GM23338 (cell line): ENCODE measurements around the gene SIGLEC15. TPM values are rescaled to one million over a fixed set of nuclear protein-coding genes. Genes with fewer than 3 reads are reported as not detected.

Experiments
- ATAC-seq: fragments of 200-7000 bp; cut with Tn5 transposase; 3 replicates; pipeline ENCODE4 v1.9.1; 2020
- DNase-seq: peaks from one replicate; pipeline ENCODE4 v3.0.0-alpha.2; 2015; ENCODE audit warnings: low spot score
- H2AFZ ChIP-seq: fragments of 200-600 bp; sonication (generic); 2 replicates; pipeline ENCODE4 v1.8.0; 2016; ENCODE audit warnings: antibody characterized with exemption, mild to moderate bottlenecking, moderate library complexity
- H3F3A ChIP-seq: fragments of 200-600 bp; sonication (generic); replicated peaks from 2 replicates; pipeline ENCODE4 v1.8.0; 2017; ENCODE audit warnings: antibody characterized with exemption, mixed run types, low read depth
- H3K27ac ChIP-seq: fragments of 200-600 bp; sonication (generic); 2 replicates; pipeline ENCODE4 v1.6.1; 2016; ENCODE audit warnings: low read depth
- H3K27me3 ChIP-seq: fragments of 200-600 bp; sonication (generic); 2 replicates; pipeline ENCODE4 v1.8.0; 2016; ENCODE audit warnings: mild to moderate bottlenecking, mixed run types, moderate library complexity; ENCODE audit not compliant: insufficient read depth
- H3K36me3 ChIP-seq: fragments of 200-600 bp; sonication (generic); 2 replicates; pipeline ENCODE4 v1.8.0; 2016; ENCODE audit warnings: mild to moderate bottlenecking; ENCODE audit not compliant: insufficient read depth
- H3K4me1 ChIP-seq: fragments of 200-600 bp; sonication (generic); 2 replicates; pipeline ENCODE4 v1.8.0; 2016; ENCODE audit warnings: mild to moderate bottlenecking, moderate library complexity; ENCODE audit not compliant: insufficient read depth
- H3K4me2 ChIP-seq: fragments of 200-600 bp; sonication (generic); 2 replicates; pipeline ENCODE4 v1.7.1; 2017; ENCODE audit warnings: mixed run types
- H3K4me3 ChIP-seq: fragments of 200-600 bp; sonication (generic); 2 replicates; pipeline ENCODE4 v1.6.1; 2016; ENCODE audit warnings: mixed run types
- H3K79me2 ChIP-seq: fragments of 200-600 bp; sonication (generic); replicated peaks from 2 replicates; pipeline ENCODE4 v1.8.0; 2017; ENCODE audit warnings: mild to moderate bottlenecking; ENCODE audit not compliant: insufficient read depth
- H3K9me2 ChIP-seq: fragments of 200-600 bp; sonication (generic); 2 replicates; pipeline ENCODE4 v1.8.0; 2017; ENCODE audit not compliant: insufficient read depth
- H4K20me1 ChIP-seq: fragments of 200-600 bp; sonication (generic); replicated peaks from 2 replicates; pipeline ENCODE4 v1.8.0; 2017; ENCODE audit warnings: mild to moderate bottlenecking; ENCODE audit not compliant: insufficient read depth
- H3K27ac Mint-ChIP-seq: 2 replicates; pipeline ENCODE4 v1.8.0; 2020; ENCODE audit warnings: inconsistent platforms, mild to moderate bottlenecking, moderate library complexity, mixed read lengths
- H3K27me3 Mint-ChIP-seq: 3 replicates; pipeline ENCODE4 v1.8.0; 2022; ENCODE audit warnings: low read depth, mild to moderate bottlenecking, moderate library complexity, mixed read lengths, inconsistent platforms; ENCODE audit not compliant: insufficient read depth, poor library complexity
- H3K36me3 Mint-ChIP-seq: 3 replicates; pipeline ENCODE4 v1.8.0; 2021; ENCODE audit warnings: low read depth, mild to moderate bottlenecking, inconsistent platforms, moderate library complexity, mixed read lengths
- H3K4me1 Mint-ChIP-seq: 3 replicates; pipeline ENCODE4 v1.8.0; 2020; ENCODE audit warnings: mild to moderate bottlenecking, inconsistent platforms, mixed read lengths
- H3K4me3 Mint-ChIP-seq: 3 replicates; pipeline ENCODE4 v1.8.0; 2021; ENCODE audit warnings: moderate library complexity, mild to moderate bottlenecking, inconsistent platforms, mixed read lengths
- H3K9me3 Mint-ChIP-seq: 3 replicates; pipeline ENCODE4 v1.8.0; 2020; ENCODE audit warnings: moderate library complexity, mild to moderate bottlenecking, inconsistent platforms, mixed read lengths
- EZH2 ChIP-seq: fragments of 200-600 bp; sonication (generic); IDR thresholded peaks from one replicate; pipeline ENCODE4 v1.8.0; 2017; ENCODE audit warnings: antibody characterized with exemption, mild to moderate bottlenecking, low read depth; ENCODE audit not compliant: unreplicated experiment
- EZH2phosphoT487 ChIP-seq: fragments of 200-600 bp; sonication (generic); IDR thresholded peaks from one replicate; pipeline ENCODE4 v1.8.1; 2018; ENCODE audit warnings: antibody characterized with exemption; ENCODE audit not compliant: unreplicated experiment
- JUNB ChIP-seq: IDR thresholded peaks from one replicate; pipeline ENCODE4 v1.6.1; 2016; ENCODE audit warnings: antibody characterized with exemption; ENCODE audit not compliant: unreplicated experiment
- NANOG ChIP-seq: IDR thresholded peaks from 2 replicates; pipeline ENCODE4 v1.6.1; 2016; ENCODE audit warnings: antibody characterized with exemption, borderline replicate concordance
- POLR2AphosphoS5 ChIP-seq: IDR thresholded peaks from 2 replicates; pipeline ENCODE4 v1.6.1; 2016; ENCODE audit warnings: antibody characterized with exemption, low read depth
- STAT1 ChIP-seq: IDR thresholded peaks from one replicate; pipeline ENCODE4 v1.6.1; 2016; ENCODE audit warnings: antibody characterized with exemption; ENCODE audit not compliant: unreplicated experiment
- ZNF114 ChIP-seq: fragments of 250-450 bp; sonication (Bioruptor Pico); IDR thresholded peaks from 2 replicates; pipeline ENCODE4 v1.5.0; 2020; ENCODE audit warnings: mild to moderate bottlenecking, moderate library complexity
- ZNF331 ChIP-seq: fragments of 250-450 bp; sonication (Bioruptor Pico); IDR thresholded peaks from 2 replicates; pipeline ENCODE4 v1.5.0; 2020; ENCODE audit warnings: low read depth, mild to moderate bottlenecking, moderate library complexity
- long read RNA-seq: library from polyadenylated mRNA; unstranded; transcript quantifications from one replicate; pipeline ENCODE4 v2.0.0, GENCODE V29; 2020; ENCODE audit not compliant: unreplicated experiment
- polyA plus RNA-seq: library from polyadenylated mRNA; unstranded; fragments of >200 nt; fragmentation: Nextera tagmentation; extraction: Ambion mirVana; gene quantifications from 2 replicates; pipeline ENCODE4 v1.2.1, GENCODE V29; 2016
- total RNA-seq: library from RNA; depleted of rRNA; stranded (reverse); fragments of >200 nt; shearing (Covaris generic); gene quantifications from 2 replicates; pipeline ENCODE4 v1.2.3, GENCODE V29; 2014; rRNA removed
- TF ChIP-seq, protein P1 (sequence below): IDR thresholded peaks from 2 replicates; pipeline ENCODE4 v1.6.1; 2016; ENCODE audit warnings: antibody characterized with exemption
- TF ChIP-seq, protein P2 (sequence below), 2 experiments: fragments of 200-600 bp in 1 of 2; sonication (generic) in 1 of 2; conservative IDR thresholded peaks; 2 replicates each; pipeline versions ENCODE4 v1.5.1 to v1.6.1; 2016 to 2017; ENCODE audit warnings: antibody characterized with exemption in 2 of 2, low read depth in 2 of 2, mild to moderate bottlenecking in 2 of 2, moderate library complexity in 1 of 2

Gene SIGLEC15, protein sequence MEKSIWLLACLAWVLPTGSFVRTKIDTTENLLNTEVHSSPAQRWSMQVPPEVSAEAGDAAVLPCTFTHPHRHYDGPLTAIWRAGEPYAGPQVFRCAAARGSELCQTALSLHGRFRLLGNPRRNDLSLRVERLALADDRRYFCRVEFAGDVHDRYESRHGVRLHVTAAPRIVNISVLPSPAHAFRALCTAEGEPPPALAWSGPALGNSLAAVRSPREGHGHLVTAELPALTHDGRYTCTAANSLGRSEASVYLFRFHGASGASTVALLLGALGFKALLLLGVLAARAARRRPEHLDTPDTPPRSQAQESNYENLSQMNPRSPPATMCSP
- 0.31 TPM in 1 of 2 replicates, not detected in the other for total RNA-seq
- 0.29 and 0.35 TPM in 2 replicates for polyA plus RNA-seq
- long read RNA-seq: 0 reads

DNA sequence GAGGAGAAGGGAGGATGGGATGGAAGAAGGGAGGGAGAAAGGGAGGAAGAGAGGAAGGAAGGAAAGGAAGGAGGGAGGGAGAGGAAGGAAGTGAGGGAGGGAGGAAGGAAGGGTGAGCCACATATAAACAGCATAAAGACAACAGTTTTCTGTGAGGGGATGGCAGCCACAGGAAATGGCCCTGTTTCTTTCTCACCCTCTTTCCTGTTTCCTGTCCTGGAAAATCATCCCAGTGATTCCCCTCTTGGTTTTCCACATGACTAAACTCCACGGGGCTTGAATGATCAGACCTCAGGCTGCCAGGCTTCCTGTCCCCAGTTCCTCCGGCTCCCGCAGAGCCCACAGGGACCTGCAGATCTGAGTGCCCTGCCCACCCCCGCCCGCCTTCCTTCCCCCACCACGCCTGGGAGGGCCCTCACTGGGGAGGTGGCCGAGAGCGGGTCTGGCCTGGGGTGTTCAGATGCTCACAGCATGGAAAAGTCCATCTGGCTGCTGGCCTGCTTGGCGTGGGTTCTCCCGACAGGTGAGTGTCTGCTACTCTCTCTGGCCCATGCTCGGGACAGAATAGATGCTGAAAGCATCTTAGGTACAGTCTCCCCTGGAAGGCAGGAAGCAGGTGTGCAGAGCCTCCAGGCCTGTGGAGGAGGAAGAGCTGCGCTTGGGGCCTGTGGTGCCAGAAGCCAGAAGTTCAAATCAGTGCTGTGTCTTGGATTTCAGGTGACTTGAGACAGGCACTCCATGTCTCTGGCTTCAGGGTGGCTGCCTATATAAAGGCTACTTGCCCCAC is at the start of gene SIGLEC15:
Gene SIGLEC15 (plus strand): TSS at position 418 of the 787 bp plus-strand sequence. CDS start 54 bp downstream, at position 472.
- H3K4me2 ChIP-seq: no peak within 1 kb of the TSS
- no peaks in the 10 kb centered on the region for H4K20me1 ChIP-seq
- DNase-seq (no peak), ATAC-seq (no peak)
- Mint-ChIP-seq H3K4me3 (no peak within 1 kb of the TSS), H3K27ac (no peak within 1 kb of the TSS), H3K4me1 (peaks cover 19% of the 10 kb centered on the region), H3K9me3 (no peaks in the 10 kb centered on the region), H3K27me3 (peaks cover 15% of the 10 kb centered on the region), H3K36me3 (no peaks in the 10 kb centered on the region)
- no peak for TF ChIP-seq ZNF331 (CRISPR knock-in tag)
- no peak for TF ChIP-seq EZH2phosphoT487
- no peak for TF ChIP-seq EZH2
- TF ChIP-seq, protein P1, sequence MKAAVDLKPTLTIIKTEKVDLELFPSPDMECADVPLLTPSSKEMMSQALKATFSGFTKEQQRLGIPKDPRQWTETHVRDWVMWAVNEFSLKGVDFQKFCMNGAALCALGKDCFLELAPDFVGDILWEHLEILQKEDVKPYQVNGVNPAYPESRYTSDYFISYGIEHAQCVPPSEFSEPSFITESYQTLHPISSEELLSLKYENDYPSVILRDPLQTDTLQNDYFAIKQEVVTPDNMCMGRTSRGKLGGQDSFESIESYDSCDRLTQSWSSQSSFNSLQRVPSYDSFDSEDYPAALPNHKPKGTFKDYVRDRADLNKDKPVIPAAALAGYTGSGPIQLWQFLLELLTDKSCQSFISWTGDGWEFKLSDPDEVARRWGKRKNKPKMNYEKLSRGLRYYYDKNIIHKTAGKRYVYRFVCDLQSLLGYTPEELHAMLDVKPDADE: no peak
- no peak for TF ChIP-seq ZNF114 (CRISPR knock-in tag)
- TF ChIP-seq NANOG: no peak
- no peak for TF ChIP-seq POLR2AphosphoS5
- TF ChIP-seq JUNB: no peak
- no peak for TF ChIP-seq STAT1
- TF ChIP-seq, protein P2, sequence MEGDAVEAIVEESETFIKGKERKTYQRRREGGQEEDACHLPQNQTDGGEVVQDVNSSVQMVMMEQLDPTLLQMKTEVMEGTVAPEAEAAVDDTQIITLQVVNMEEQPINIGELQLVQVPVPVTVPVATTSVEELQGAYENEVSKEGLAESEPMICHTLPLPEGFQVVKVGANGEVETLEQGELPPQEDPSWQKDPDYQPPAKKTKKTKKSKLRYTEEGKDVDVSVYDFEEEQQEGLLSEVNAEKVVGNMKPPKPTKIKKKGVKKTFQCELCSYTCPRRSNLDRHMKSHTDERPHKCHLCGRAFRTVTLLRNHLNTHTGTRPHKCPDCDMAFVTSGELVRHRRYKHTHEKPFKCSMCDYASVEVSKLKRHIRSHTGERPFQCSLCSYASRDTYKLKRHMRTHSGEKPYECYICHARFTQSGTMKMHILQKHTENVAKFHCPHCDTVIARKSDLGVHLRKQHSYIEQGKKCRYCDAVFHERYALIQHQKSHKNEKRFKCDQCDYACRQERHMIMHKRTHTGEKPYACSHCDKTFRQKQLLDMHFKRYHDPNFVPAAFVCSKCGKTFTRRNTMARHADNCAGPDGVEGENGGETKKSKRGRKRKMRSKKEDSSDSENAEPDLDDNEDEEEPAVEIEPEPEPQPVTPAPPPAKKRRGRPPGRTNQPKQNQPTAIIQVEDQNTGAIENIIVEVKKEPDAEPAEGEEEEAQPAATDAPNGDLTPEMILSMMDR (conservative IDR thresholded peaks at IDR 0.05; ENCODE audit: low read depth in 2 of 2): no peak
- H3K36me3 ChIP-seq: no peaks in the 10 kb centered on the region
- H3K27ac ChIP-seq: no peak within 1 kb of the TSS
- no peaks in the 10 kb centered on the region for H3K79me2 ChIP-seq
- no peaks in the 10 kb centered on the region; the same call in 1 of the 2 replicates for H3K4me1 ChIP-seq
- no peaks in the 10 kb centered on the region for H3F3A ChIP-seq
- H3K9me2 ChIP-seq: no peaks in the 10 kb centered on the region
- no peak within 1 kb of the TSS for H3K4me3 ChIP-seq
- H2AFZ ChIP-seq: no peak within 1 kb of the TSS
- no peaks in the 10 kb centered on the region for H3K27me3 ChIP-seq

DNA sequence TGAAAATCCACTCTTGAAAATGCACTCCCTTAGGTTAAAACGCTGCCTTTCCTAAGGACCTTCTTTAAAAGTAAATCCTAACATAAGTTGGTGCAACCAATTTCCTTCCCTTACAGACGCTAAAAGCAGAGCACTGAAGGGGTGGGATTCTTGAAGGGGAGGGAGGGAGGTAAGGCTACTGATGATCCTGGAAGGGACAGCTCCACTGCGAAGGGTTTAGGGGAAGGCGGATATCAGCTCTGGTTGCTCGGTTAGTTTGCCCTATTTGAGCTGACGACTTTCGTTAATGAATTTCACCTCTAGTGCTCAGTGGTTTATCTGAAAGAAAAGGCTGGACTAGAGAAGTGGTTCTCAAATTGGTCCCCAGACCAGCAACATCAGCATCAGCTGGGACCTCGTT is 49.7 kb upstream of the SIGLEC15 start:
- Mint-ChIP-seq H3K27ac (no peak overlapping the region), H3K9me3 (peaks cover 4% of the 10 kb centered on the region), H3K4me1 (no peaks in the 10 kb centered on the region), H3K27me3 (no peaks in the 10 kb centered on the region), H3K4me3 (no peak overlapping the region), H3K36me3 (no peaks in the 10 kb centered on the region; the same call in 2 of the 3 replicates)
- no peaks in the 10 kb centered on the region for H3K36me3 ChIP-seq
- H2AFZ ChIP-seq: peak overlapping the region; percentile 97
- H3K27me3 ChIP-seq: peaks cover 3% of the 10 kb centered on the region; the same call in 1 of the 2 replicates
- peaks cover 4% of the 10 kb centered on the region; the same call in 1 of the 2 replicates for H3K4me1 ChIP-seq
- H3K9me2 ChIP-seq: peaks cover 35% of the 10 kb centered on the region
- peak; percentile 22; the same call in 1 of the 3 replicates for ATAC-seq
- no peak for TF ChIP-seq ZNF331 (CRISPR knock-in tag)
- no peak for TF ChIP-seq NANOG
- TF ChIP-seq, protein P1: no peak
- no peaks in the 10 kb centered on the region for H4K20me1 ChIP-seq
- H3K79me2 ChIP-seq: no peaks in the 10 kb centered on the region
- H3K4me3 ChIP-seq: peak overlapping the region; percentile 71
- DNase-seq: no peak
- H3K27ac ChIP-seq: no peak overlapping the region
- 0 out of 2 replicates have a peak, but pooled peaks cover 3% of the 10 kb centered on the region for H3F3A ChIP-seq
- peak overlapping the region; percentile 83 for H3K4me2 ChIP-seq
